SK-N-SH treated with all-trans-retinoic acid at 6 μM for 48 hours (cell line): ENCODE measurements around the gene LOC128125822.

Source experiments
- ATAC-seq: fragments of 200-7000 bp; cut with Tn5 transposase; 3 replicates; pipeline ENCODE4 v1.9.1; 2020; ENCODE audit warnings: mild to moderate bottlenecking, moderate library complexity
- ARNTL ChIP-seq: fragments of 450-650 bp; formaldehyde crosslinking; IDR thresholded peaks from 2 replicates; pipeline ENCODE4 v1.5.0; 2020; ENCODE audit warnings: low read depth, mild to moderate bottlenecking, moderate library complexity, borderline replicate concordance
- BACH2 ChIP-seq: fragments of 250-450 bp; sonication (Bioruptor Pico); IDR thresholded peaks from 2 replicates; pipeline ENCODE4 v1.9.0; 2021; ENCODE audit warnings: mild to moderate bottlenecking, borderline replicate concordance
- CREB5 ChIP-seq: fragments of 250-450 bp; sonication (Bioruptor Pico); IDR thresholded peaks from 2 replicates; pipeline ENCODE4 v1.5.1; 2020; ENCODE audit warnings: low read depth, mild to moderate bottlenecking, moderate library complexity
- CSDC2 ChIP-seq: fragments of 250-450 bp; sonication (Bioruptor Pico); IDR thresholded peaks from 2 replicates; pipeline ENCODE4 v1.5.0; 2020; ENCODE audit warnings: mild to moderate bottlenecking, moderate library complexity
- CSRNP3 ChIP-seq: fragments of 250-450 bp; sonication (Bioruptor Pico); IDR thresholded peaks from 2 replicates; pipeline ENCODE4 v1.5.1; 2021; ENCODE audit warnings: mild to moderate bottlenecking, moderate library complexity
- ESRRG ChIP-seq: fragments of 250-450 bp; sonication (Bioruptor Pico); IDR thresholded peaks from 2 replicates; pipeline ENCODE4 v1.6.1; 2021; ENCODE audit warnings: mild to moderate bottlenecking
- GLIS3 ChIP-seq: fragments of 250-450 bp; sonication (Bioruptor Pico); IDR thresholded peaks from 2 replicates; pipeline ENCODE4 v1.5.0; 2020; ENCODE audit warnings: mild to moderate bottlenecking, moderate library complexity
- ISL1 ChIP-seq: fragments of 250-450 bp; sonication (Bioruptor Pico); IDR thresholded peaks from 2 replicates; pipeline ENCODE4 v2.1.2; 2022; ENCODE audit warnings: mild to moderate bottlenecking, moderate library complexity
- OSR1 ChIP-seq: fragments of 250-450 bp; sonication (Bioruptor Pico); IDR thresholded peaks from 2 replicates; pipeline ENCODE4 v1.8.0; 2022; ENCODE audit warnings: moderate library complexity, mild to moderate bottlenecking, inconsistent platforms
- PATZ1 ChIP-seq: fragments of 250-450 bp; sonication (Bioruptor Pico); IDR thresholded peaks from 2 replicates; pipeline ENCODE4 v1.8.0; 2020; ENCODE audit warnings: mild to moderate bottlenecking, moderate library complexity, borderline replicate concordance
- POU6F1 ChIP-seq: fragments of 250-450 bp; sonication (Bioruptor Pico); IDR thresholded peaks from 2 replicates; pipeline ENCODE4 v1.8.0; 2021; ENCODE audit warnings: low read depth, mild to moderate bottlenecking, moderate library complexity, borderline replicate concordance
- PPARA ChIP-seq: fragments of 250-450 bp; sonication (Bioruptor Pico); IDR thresholded peaks from 2 replicates; pipeline ENCODE4 v1.5.0; 2020; ENCODE audit warnings: mild to moderate bottlenecking, borderline replicate concordance
- TCF4 ChIP-seq: fragments of 250-450 bp; sonication (Bioruptor Pico); IDR thresholded peaks from 2 replicates; pipeline ENCODE4 v1.8.0; 2021; ENCODE audit warnings: mild to moderate bottlenecking, moderate library complexity, borderline replicate concordance
- TOX ChIP-seq: fragments of 250-450 bp; sonication (Bioruptor Pico); IDR thresholded peaks from 2 replicates; pipeline ENCODE4 v1.8.0; 2021; ENCODE audit warnings: mild to moderate bottlenecking, moderate library complexity, borderline replicate concordance
- TSHZ2 ChIP-seq: fragments of 250-450 bp; sonication (Bioruptor Pico); IDR thresholded peaks from 2 replicates; pipeline ENCODE4 v1.5.0; 2020; ENCODE audit warnings: mild to moderate bottlenecking, moderate library complexity
- ZC3H10 ChIP-seq: fragments of 250-450 bp; sonication (Bioruptor Pico); IDR thresholded peaks from 2 replicates; pipeline ENCODE4 v1.5.1; 2021; ENCODE audit warnings: mild to moderate bottlenecking, moderate library complexity
- ZFP3 ChIP-seq: fragments of 250-450 bp; sonication (Bioruptor Pico); IDR thresholded peaks from 2 replicates; pipeline ENCODE4 v1.5.0; 2020; ENCODE audit warnings: mild to moderate bottlenecking, moderate library complexity
- ZFP30 ChIP-seq: fragments of 450-650 bp; formaldehyde crosslinking; IDR thresholded peaks from 2 replicates; pipeline ENCODE4 v1.5.0; 2022; ENCODE audit warnings: mild to moderate bottlenecking, moderate library complexity
- ZNF565 ChIP-seq: fragments of 450-650 bp; formaldehyde crosslinking; conservative IDR thresholded peaks from 2 replicates; pipeline ENCODE4 v1.5.0; 2020; ENCODE audit warnings: low read depth, mild to moderate bottlenecking, moderate library complexity
- ZNF70 ChIP-seq: fragments of 450-650 bp; formaldehyde crosslinking; IDR thresholded peaks from 2 replicates; pipeline ENCODE4 v1.5.0; 2020; ENCODE audit warnings: mild to moderate bottlenecking, moderate library complexity
- ZNF8 ChIP-seq: fragments of 450-650 bp; formaldehyde crosslinking; IDR thresholded peaks from 2 replicates; pipeline ENCODE4 v1.5.0; 2020; ENCODE audit warnings: mild to moderate bottlenecking, moderate library complexity

The LOC128125822 gene

GRCh38 chr6:63553208-63553607, 19.1 kb upstream of the LOC128125822 start (continued):
- TF ChIP-seq BACH2 (CRISPR knock-in tag) (no peak), GLIS3 (CRISPR knock-in tag) (no peak), ARNTL (CRISPR knock-in tag) (no peak), CREB5 (no peak)

GRCh38 chr6:63553900-63554299, 18.4 kb upstream of the LOC128125822 start:
- no peak for ATAC-seq
- no peak for TF ChIP-seq TOX (CRISPR knock-in tag)
- TF ChIP-seq ZNF70 (CRISPR knock-in tag): no peak
- TF ChIP-seq ZNF565: no peak

GRCh38 chr6:63554782-63555181, 17.5 kb upstream of the LOC128125822 start:
- ATAC-seq: no peak
- no peak for TF ChIP-seq ISL1
- no peak for TF ChIP-seq TSHZ2 (CRISPR knock-in tag)
- no peak for TF ChIP-seq ZFP3

GRCh38 chr6:63556369-63556768, 15.9 kb upstream of the LOC128125822 start:
- ATAC-seq: no peak
- TF ChIP-seq BACH2 (CRISPR knock-in tag): no peak
- TF ChIP-seq ISL1: no peak
- TF ChIP-seq OSR1 (CRISPR knock-in tag): no peak
- TF ChIP-seq ARNTL (CRISPR knock-in tag): no peak
- no peak for TF ChIP-seq ZFP3
- no peak for TF ChIP-seq ZFP30
- TF ChIP-seq TCF4: no peak
- no peak for TF ChIP-seq PPARA
- TF ChIP-seq PATZ1 (CRISPR knock-in tag): no peak
- TF ChIP-seq CSRNP3: no peak
- TF ChIP-seq TSHZ2 (CRISPR knock-in tag): no peak
- no peak for TF ChIP-seq ZNF70 (CRISPR knock-in tag)
- no peak for TF ChIP-seq CSDC2
- no peak for TF ChIP-seq ZNF8
- no peak for TF ChIP-seq CREB5
- no peak for TF ChIP-seq ZC3H10 (CRISPR knock-in tag)
- no peak for TF ChIP-seq ZNF565
- TF ChIP-seq ESRRG (CRISPR knock-in tag): no peak
- no peak for TF ChIP-seq GLIS3 (CRISPR knock-in tag)
- no peak for TF ChIP-seq POU6F1 (CRISPR knock-in tag)
